ENCODE data around the gene NPHP1. TPM values are rescaled to one million over a fixed set of nuclear protein-coding genes. Genes with fewer than 3 reads are reported as not detected.

The NPHP1 gene
- total RNA-seq, 4 donors from 2014 or later = 11.0 to 23.3 (median 12.8) TPM

- TF ChIP-seq, protein P1, sequence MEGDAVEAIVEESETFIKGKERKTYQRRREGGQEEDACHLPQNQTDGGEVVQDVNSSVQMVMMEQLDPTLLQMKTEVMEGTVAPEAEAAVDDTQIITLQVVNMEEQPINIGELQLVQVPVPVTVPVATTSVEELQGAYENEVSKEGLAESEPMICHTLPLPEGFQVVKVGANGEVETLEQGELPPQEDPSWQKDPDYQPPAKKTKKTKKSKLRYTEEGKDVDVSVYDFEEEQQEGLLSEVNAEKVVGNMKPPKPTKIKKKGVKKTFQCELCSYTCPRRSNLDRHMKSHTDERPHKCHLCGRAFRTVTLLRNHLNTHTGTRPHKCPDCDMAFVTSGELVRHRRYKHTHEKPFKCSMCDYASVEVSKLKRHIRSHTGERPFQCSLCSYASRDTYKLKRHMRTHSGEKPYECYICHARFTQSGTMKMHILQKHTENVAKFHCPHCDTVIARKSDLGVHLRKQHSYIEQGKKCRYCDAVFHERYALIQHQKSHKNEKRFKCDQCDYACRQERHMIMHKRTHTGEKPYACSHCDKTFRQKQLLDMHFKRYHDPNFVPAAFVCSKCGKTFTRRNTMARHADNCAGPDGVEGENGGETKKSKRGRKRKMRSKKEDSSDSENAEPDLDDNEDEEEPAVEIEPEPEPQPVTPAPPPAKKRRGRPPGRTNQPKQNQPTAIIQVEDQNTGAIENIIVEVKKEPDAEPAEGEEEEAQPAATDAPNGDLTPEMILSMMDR (IDR thresholded peaks at IDR 0.05) = no peak
- no peak for TF ChIP-seq POLR2A (IDR thresholded peaks at IDR 0.05)
- peaks cover 10 to 28% of the 10 kb centered on the region in 2 donors for H3K4me1 ChIP-seq
- H3K9me3 ChIP-seq = no peaks in the 10 kb centered on the region
- H3K4me3 ChIP-seq (replicated peaks in 1 of 3) = no peak overlapping the region
- peak; percentile 37 to 42 for DNase-seq
- H3K27ac ChIP-seq = peak overlapping the region in 1 of 3 donors; percentile 42
- H3K36me3 ChIP-seq = no peaks in the 10 kb centered on the region
- no peaks in the 10 kb centered on the region for H3K27me3 ChIP-seq
- WGBS, 2 donors = 47 to 52% methylated on average over 11 of the region's 11 CpGs
- intact Hi-C loops (cut with DNase I) = no loop called here
These were observed 84.4 kb downstream of the NPHP1 start for GRCh38 chr2:110120171-110121051.

GRCh38 chr2:110116033-110116710 is 88.6 kb downstream of the NPHP1 start:
- peaks cover 10 to 36% of the 10 kb centered on the region in 2 donors for H3K4me1 ChIP-seq
- no peaks in the 10 kb centered on the region for H3K36me3 ChIP-seq
- peak overlapping the region in 2 of 3 donors; percentile 77 to 80 for H3K27ac ChIP-seq
- TF ChIP-seq, protein P1 (IDR thresholded peaks at IDR 0.05) = peak in 5 of 6 experiments; percentile 16 to 57 (median 37)
- TF ChIP-seq POLR2A (IDR thresholded peaks at IDR 0.05) = no peak
- WGBS, 2 donors = 29 to 32% methylated on average over 1 to 6 of the region's 8 CpGs
- H3K27me3 ChIP-seq = no peaks in the 10 kb centered on the region
- peak; percentile 29 to 57 for DNase-seq
- H3K9me3 ChIP-seq = no peaks in the 10 kb centered on the region
- intact Hi-C loops (cut with DNase I) = no loop called here
- H3K4me3 ChIP-seq (replicated peaks in 1 of 3) = peak overlapping the region in 1 of 3 donors; percentile 59

DNA sequence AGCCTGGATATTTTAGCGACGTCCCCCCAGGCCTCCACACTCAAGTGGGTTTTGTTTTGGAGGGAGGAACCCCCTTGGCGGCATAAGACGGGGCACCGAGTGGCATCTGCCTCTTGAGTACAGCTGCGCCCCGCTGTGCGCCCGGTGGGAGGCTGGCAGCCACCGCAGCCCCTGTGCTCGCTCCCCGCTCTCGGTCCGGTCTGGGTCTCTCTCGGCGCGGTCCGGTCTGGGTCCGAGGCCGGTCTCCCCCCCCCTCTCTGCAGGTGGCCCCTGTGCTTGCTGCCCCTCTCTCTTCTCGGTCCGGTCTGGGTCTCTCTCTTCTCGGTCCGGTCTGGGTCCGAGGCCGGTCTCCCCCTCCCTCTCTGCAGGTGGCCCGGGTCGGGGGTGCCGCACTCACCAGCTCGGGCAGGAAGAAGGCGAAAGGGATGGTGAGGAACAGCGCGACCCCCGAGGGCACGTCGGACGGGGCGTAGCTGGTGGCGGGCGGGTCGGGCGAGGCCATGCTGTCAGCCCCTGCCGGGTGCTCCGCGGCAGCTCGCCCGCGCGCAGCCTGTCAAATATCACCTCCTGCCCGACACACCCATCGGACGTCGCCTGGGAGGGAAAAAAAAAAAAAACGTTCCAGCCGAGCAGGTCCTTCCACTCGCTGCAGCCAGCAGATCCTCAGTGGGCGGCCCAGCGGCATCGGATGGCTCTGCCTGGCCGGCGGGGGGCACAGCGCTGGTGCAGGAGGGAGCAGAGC is 89.4 kb downstream of the NPHP1 start, which contains the start of gene MALL:
Gene MALL, minus strand, starts transcription at position 532 of the 742 bp plus-strand sequence. Its CDS starts 30 bp downstream, at position 502.
- Histone ChIP-seq H3K27me3 (no peaks in the 10 kb centered on the region), H3K4me1 (peaks cover 10 to 29% of the 10 kb centered on the region in 2 donors), H3K9me3 (no peaks in the 10 kb centered on the region), H3K36me3 (no peaks in the 10 kb centered on the region), H3K27ac (peak within 1 kb of the TSS in 2 of 3 donors; percentile 77 to 80), H3K4me3 (replicated peaks in 1 of 3) (peak within 1 kb of the TSS in 2 of 3 donors; percentile 58 to 59)
- intact Hi-C loops (cut with DNase I) = no loop called here
- WGBS, 2 donors = 4 to 10% methylated on average over 22 to 23 of the region's 62 CpGs
- TF ChIP-seq POLR2A (IDR thresholded peaks at IDR 0.05) = peak; percentile 26 to 87
- TF ChIP-seq, protein P1 (IDR thresholded peaks at IDR 0.05) = peak in 2 of 6 experiments; percentile 15 to 18
- peak; percentile 65 to 73 for DNase-seq

- 58 to 84% methylated on average over 14 of the region's 14 CpGs for WGBS, 2 donors
- no peaks in the 10 kb centered on the region for H3K27me3 ChIP-seq
- peak in 1 of 2 donors; percentile 46 for DNase-seq
- H3K9me3 ChIP-seq = no peaks in the 10 kb centered on the region
- no peaks in the 10 kb centered on the region for H3K36me3 ChIP-seq
- peaks cover 10 to 24% of the 10 kb centered on the region in 2 donors for H3K4me1 ChIP-seq
- peak overlapping the region in 2 of 3 donors; percentile 77 to 80 for H3K27ac ChIP-seq
- TF ChIP-seq POLR2A (IDR thresholded peaks at IDR 0.05) = peak in 1 of 2 donors; percentile 49
- TF ChIP-seq, protein P1 (IDR thresholded peaks at IDR 0.05) = no peak
- H3K4me3 ChIP-seq (replicated peaks in 1 of 3) = peak overlapping the region in 1 of 3 donors; percentile 59
- intact Hi-C loops (cut with DNase I) = no loop called here
These were observed 90.0 kb downstream of the NPHP1 start for GRCh38 chr2:110114831-110115255.
